ENCODE results near the gene DBN1. TPM values are rescaled to one million over a fixed set of nuclear protein-coding genes. Genes with fewer than 3 reads are reported as not detected.

The DBN1 gene
- total RNA-seq, 1 experiment from 2014 or later = 218 TPM

DNA sequence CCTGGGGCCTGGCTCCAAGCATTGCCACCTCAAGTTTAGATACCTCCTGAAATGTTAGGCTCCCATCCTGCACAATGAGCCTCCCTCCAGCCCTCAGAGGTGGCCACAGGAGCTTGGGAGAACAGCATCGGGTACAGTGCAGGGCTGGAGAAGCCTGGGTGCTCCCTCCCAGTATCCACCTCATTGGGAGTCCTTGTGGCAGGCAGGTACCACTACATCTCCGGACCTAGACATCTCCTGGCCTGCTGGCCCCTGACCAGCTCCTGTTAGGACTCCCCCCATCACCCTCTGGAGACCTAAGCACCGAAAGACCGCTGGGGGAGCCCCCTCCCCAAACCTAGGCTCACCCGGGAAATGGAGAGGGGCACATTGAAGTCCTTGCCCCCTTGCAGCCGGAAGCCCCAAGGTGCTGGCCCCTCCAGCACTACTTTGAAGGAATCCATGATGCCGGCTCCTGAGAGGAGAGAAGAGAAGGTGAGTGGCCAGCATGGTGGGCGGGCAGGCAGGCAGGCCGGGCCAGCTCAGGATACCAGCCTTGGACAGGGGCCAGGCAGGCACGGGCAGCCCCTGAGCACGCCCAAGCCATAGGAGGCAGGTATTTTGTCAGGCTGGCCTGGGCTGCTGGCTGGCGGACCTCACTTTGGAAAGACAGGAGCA is 22.8 kb upstream of the DBN1 start:
- Mint-ChIP-seq H3K4me3 (ENCODE audit: low read depth, unreplicated experiment) (peak overlapping the region; percentile 68), H3K36me3 (ENCODE audit: insufficient read depth, unreplicated experiment) (peaks cover 77% of the 10 kb centered on the region)

DNA sequence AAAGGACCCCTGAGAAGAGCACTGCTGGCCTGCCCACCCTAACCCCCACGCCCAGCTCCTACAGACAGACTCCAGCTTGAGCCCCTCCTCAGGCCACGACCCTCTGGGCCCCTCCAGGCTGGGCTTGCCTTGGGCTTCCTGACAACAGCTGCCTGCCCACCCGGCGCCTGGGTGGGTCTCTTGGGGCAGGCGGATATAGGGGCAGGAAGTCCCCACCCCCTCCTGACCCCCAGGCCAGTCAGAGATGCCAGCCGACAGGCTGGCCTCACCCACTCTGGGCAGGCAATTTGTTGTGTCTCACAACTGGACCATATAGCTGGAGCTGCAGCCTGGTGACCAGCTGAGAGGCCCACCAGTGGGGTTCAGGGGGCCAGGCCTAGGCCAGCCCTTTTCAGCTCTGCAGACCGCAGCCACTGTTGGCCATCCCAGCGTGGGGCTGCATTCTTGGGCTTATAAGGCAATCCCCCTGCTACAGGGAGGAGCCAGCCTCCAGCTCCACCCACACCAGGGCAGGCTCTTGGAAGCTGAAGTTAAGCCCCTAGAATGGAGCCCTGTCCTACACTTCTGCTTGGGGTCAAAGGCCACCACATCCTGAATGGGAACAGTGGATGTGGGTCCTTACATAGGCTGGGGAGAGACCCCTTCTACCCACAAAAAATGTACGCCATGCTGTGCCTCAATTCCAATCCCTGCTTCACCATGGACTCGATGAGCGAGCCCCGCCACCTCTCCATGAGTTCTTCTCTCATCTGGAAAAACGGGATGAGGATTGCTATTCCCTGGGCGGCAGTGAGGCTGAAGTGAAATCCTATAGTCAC is 22.0 kb upstream of the DBN1 start:
- Mint-ChIP-seq H3K27ac (ENCODE audit: unreplicated experiment) (peak overlapping the region; percentile 78), H3K36me3 (ENCODE audit: insufficient read depth, unreplicated experiment) (peaks cover 84% of the 10 kb centered on the region), H3K27me3 (ENCODE audit: unreplicated experiment) (peaks cover 20% of the 10 kb centered on the region), H3K4me1 (ENCODE audit: low read depth, unreplicated experiment) (peaks cover 30% of the 10 kb centered on the region), H3K9me3 (ENCODE audit: low read depth, unreplicated experiment) (no peaks in the 10 kb centered on the region), H3K4me3 (ENCODE audit: low read depth, unreplicated experiment) (peak overlapping the region; percentile 68)
- TF ChIP-seq, protein P1, sequence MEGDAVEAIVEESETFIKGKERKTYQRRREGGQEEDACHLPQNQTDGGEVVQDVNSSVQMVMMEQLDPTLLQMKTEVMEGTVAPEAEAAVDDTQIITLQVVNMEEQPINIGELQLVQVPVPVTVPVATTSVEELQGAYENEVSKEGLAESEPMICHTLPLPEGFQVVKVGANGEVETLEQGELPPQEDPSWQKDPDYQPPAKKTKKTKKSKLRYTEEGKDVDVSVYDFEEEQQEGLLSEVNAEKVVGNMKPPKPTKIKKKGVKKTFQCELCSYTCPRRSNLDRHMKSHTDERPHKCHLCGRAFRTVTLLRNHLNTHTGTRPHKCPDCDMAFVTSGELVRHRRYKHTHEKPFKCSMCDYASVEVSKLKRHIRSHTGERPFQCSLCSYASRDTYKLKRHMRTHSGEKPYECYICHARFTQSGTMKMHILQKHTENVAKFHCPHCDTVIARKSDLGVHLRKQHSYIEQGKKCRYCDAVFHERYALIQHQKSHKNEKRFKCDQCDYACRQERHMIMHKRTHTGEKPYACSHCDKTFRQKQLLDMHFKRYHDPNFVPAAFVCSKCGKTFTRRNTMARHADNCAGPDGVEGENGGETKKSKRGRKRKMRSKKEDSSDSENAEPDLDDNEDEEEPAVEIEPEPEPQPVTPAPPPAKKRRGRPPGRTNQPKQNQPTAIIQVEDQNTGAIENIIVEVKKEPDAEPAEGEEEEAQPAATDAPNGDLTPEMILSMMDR (IDR thresholded peaks at IDR 0.05; ENCODE audit: unreplicated experiment) = peak; percentile 3
- TSS peak; percentile 17 for BruUV-seq (replicated peaks)
- intact Hi-C loops (cut with micrococcal nuclease; ENCODE audit: unreplicated experiment) = loop anchor here (2.0 kb wide), 1 partner anchor 39 kb away; no protein-coding TSS in a partner anchor
- CTCF ChIA-PET = interaction anchor here (0.7 to 5.1 kb wide), 12 partner anchors 17 to 409 kb away, joined by 3 to 27 read pairs (median 4); partner anchors contain the start of gene FGFR4
- peak; percentile 81 for DNase-seq

More for the DNA sequence above, 22.8 kb upstream of the DBN1 start:
- intact Hi-C loops (cut with micrococcal nuclease; ENCODE audit: unreplicated experiment) = loop anchor here (2.0 kb wide), 1 partner anchor 39 kb away; no protein-coding TSS in a partner anchor
- Mint-ChIP-seq H3K9me3 (ENCODE audit: low read depth, unreplicated experiment) (no peaks in the 10 kb centered on the region), H3K27ac (ENCODE audit: unreplicated experiment) (peak overlapping the region; percentile 78), H3K4me1 (ENCODE audit: low read depth, unreplicated experiment) (peaks cover 36% of the 10 kb centered on the region), H3K27me3 (ENCODE audit: unreplicated experiment) (peaks cover 20% of the 10 kb centered on the region)
- TF ChIP-seq, protein P1 (IDR thresholded peaks at IDR 0.05; ENCODE audit: unreplicated experiment) = peak; percentile 37
- DNase-seq = peak; percentile 75
- CTCF ChIA-PET = interaction anchor here (0.9 to 5.1 kb wide), 10 partner anchors 19 to 410 kb away, joined by 3 to 27 read pairs (median 5); partner anchors contain the start of gene FGFR4
- TSS peak; percentile 46 for BruUV-seq (replicated peaks)

DNA sequence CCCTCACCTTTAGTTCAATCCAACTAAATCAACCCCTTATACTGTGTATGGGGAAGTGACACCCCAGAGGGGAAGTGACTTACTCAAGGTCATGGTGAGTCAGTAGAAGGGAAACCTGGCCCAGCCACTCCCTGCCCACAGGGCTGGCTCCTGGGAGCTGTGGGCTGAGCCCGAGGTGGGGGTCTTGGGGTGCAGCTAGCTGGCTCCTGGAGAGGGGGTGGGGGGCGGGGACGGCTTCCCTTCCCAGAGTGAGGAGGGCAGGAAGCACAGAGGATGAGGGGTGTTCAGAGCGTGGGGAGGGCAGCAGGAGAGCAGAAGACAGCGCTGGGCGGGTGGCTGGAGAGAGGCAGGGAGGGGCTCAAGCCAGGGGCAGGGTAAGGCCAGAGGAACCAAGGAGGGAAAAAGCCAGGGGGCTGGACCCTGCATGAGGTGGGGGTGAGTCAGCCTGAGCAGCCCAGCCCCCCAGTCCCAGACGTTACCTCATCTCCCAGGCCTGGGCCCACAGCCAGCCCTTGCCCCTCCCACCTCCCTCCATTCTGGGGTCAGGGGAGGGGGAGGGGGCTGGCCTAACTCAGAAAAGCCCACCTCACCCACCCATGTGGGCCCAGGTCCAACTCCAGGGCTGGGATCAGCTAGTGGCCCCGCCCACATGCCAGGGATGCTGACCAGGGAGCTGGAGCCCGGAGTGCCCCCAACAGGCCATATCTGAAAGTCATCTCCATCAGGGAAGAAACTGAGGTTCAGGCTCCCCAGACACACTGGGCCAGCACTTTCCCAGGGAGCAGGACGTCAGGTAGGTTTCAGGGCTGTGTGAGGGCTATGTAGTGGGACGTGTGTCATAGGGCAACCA is 21.1 kb upstream of the DBN1 start:
- peak overlapping the region; percentile 78 for H3K27ac Mint-ChIP-seq (ENCODE audit: unreplicated experiment)
- H3K4me1 Mint-ChIP-seq (ENCODE audit: low read depth, unreplicated experiment) = peaks cover 28% of the 10 kb centered on the region
- CTCF ChIA-PET = interaction anchor here (0.6 to 5.1 kb wide), 12 partner anchors 12 to 1008 kb away, joined by 3 to 27 read pairs (median 4); no protein-coding TSS in a partner anchor
- H3K4me3 Mint-ChIP-seq (ENCODE audit: low read depth, unreplicated experiment) = peak overlapping the region; percentile 68
- no TSS peak for BruUV-seq (replicated peaks)
- TF ChIP-seq, protein P1 (IDR thresholded peaks at IDR 0.05; ENCODE audit: unreplicated experiment) = peak; percentile 35
- no peaks in the 10 kb centered on the region for H3K9me3 Mint-ChIP-seq (ENCODE audit: low read depth, unreplicated experiment)
- intact Hi-C loops (cut with micrococcal nuclease; ENCODE audit: unreplicated experiment) = no loop called here
- DNase-seq = peak; percentile 95
- H3K27me3 Mint-ChIP-seq (ENCODE audit: unreplicated experiment) = peaks cover 18% of the 10 kb centered on the region
- peaks cover 93% of the 10 kb centered on the region for H3K36me3 Mint-ChIP-seq (ENCODE audit: insufficient read depth, unreplicated experiment)
